HK-2 (cell line): ENCODE results near the gene PIN4.
"Not testable (repeated sequence)": the region's sequence is repeated elsewhere in the genome, so short reads cannot be mapped to it uniquely, and the experiment has no call there.

Experiments used
- DNase-seq: peaks from one replicate; pipeline ENCODE4 v3.0.0-alpha.2; 2018; ENCODE audit not compliant: unreplicated experiment

Gene PIN4

DNA sequence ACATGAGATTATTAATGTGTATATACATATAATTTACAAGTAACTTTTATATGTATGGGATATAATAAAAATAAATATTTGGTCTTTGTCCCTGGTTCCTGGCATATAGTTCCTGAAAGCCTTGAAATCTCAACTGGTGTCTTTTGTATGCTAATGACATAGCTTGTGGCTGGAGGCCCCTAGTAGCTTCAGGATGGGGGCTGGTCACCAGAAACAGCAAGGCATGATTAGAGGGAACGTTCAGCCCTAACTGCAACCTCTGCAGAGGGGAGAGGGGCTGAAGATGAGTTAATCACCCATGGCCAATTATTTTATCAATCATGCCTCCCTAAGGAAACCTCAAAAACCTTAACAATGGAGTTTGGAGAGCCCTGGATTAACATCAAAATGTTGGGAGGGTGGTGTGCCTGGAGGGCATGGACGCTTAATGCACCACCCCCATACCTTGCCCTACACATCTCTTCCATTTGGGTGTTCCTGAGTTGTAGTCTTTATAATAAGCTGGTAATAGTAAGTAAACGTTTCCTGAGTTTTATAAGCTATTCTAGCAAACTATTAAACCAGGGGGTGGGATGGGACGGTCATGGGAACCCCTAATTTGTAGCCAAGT is 21.3 kb downstream of the PIN4 start:
- DNase-seq, result no peak

DNA sequence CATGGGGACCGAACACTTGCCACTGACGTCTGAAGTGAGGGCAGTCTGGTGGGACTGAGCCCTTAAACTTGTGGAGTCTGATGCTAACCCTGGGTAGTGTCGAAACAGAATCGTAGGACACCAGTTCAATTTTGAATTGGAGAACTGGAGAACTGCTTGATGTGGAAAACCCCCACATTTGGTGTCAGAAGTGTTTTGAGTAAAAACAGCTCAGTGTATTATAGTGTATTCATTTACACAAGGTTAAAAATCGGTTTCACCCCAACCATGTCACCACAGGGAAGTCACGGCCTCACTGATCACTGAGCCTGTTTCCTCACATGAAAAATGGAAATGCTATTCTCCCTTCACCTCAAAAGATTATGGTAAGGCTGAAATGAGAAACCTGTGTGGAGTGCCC is 21.9 kb downstream of the PIN4 start:
- DNase-seq, result no peak

DNA sequence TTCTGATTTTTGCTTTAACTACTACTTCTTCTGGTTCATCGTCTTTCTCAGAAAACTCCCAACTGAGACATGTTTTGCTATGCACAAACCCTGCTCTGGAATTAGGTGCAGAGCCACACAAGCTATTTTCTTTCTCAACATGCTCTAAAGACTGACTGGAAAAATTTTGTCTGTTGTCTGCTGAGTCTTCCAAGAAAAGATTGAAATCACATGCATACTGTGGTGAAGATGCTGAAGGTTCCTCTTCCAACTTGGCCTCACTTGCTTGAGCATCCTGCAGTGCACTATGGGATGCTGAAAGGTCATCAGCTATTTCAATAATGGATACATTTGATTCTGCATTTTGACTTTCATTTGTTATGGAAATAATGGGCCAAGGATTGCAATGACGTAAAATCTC is 24.1 kb downstream of the PIN4 start:
- no peak for DNase-seq

DNA sequence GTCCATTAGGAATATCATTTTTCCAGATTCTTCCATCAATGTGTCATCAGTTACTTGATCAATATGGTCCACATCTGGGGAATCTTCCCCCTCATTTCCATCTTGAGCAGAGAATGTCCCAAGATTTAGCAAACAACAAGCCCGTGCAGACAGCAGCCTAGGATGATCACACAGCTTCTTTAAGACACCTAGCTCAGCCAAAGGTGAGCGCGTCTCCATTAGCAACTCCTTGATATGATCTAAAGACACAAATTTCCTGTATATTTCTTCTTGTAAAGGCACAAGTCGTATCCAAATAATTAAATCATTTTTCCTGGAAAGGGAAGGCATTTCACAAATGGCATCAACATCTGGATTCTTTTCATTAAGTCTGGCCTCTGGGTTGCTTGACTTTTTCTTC is 25.8 kb downstream of the PIN4 start:
- DNase-seq, result no peak

DNA sequence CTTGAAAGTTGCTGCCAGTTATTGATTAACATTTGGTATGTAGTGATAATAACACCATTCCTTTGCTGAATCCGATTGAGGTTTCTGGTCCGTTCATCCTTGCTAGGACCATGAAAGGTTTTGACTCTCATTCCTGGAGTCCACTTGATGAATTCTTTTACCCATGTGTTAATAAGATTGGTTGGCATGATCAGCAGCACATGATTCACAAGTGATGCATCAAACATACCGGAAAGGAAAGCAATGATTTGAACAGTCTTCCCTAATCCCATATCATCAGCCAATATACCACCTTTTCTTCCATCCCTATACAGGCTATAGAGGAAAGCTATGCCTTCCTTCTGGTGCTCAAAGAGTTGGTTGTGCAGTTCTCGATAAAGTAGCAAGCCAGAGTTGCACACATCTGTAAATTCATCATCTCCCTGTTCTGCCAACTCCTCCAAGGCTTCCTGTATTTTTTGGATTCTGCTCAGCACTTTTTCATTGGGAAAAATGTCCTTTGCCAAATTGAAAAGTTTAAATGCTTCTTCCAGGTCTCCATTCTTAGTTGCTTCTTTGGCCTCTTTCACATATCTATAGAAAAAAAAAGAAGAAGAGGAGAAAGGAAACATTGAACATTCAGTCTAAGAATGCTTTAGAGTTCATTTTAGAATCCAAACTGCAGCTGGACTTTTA is 26.7 kb downstream of the PIN4 start:
- DNase-seq, result no peak

DNA sequence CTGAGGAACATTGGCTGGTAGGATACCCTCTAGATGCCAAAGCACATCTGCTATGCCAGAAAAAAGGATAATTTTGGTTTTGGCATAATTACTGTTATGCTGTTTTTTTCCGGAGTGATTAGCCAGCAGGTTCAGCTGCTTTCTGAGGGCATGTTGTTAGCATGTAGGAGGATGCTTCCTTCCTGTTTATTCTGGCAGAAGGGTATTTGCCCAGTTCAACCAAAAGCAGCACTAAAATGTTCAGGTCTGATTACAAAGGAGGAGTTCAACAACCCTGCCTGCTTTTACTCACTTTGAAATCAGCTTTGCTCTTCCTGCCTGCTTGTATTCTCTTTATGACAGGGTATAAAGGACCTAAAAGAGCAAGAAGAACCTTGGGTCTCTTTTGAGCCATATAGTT is 35.4 kb downstream of the PIN4 start:
- DNase-seq, result no peak

DNA sequence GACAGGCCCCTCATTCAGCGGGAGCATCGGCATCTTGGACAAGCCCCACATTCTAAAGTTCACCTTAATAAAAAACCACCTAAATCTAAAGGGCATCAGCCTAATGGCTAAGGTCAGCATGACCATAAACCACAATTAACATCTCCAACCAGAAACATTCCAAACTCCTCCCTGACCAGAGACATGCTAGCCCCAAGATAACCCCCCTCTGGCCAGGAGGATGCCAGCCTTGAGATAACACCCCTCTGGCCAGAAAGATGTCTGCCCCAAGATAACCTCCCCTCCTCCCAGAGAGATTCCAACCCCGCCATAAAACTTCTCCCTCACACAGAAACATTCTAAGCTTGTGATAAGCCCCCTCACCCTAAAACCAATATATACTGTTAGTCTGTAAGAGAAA is 38.8 kb downstream of the PIN4 start:
- DNase-seq, result not testable (repeated sequence)

DNA sequence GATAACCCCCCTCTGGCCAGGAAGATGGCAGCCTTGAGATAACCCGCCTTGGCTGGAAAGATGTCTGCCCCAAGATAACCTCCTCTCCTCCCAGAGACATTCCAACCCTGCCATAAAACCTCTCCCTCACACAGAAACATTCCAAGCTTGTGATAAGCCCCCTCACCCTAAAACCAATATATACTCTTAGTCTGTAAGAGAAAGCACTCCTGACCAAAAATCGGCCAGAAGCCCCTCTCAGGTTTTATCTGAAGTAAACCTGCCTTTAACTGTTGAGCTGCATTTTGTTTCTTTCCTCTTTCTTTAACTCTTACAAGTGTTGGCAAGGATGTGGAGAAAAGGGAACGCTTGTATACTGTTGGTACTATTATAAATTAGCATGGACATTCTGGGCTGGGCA is 48.7 kb downstream of the PIN4 start:
- no peak for DNase-seq

DNA sequence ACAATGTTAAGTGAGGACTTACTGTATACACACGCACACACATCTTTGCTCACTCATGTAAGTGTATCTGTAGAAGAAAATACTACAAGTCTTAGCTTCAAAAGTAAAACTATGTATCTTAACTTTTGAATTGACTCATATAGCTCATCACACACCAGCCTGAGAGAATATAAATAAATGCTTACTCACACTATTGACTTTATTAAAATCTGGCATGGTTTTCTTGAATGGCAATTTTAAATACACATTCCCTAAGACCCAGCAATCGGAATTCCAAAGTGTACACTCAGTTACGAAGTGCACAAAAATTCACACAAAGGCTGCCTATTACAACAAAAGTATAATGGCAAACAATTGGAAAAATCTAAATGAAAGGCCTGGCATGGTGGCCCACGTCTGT is 55.3 kb downstream of the PIN4 start:
- DNase-seq, result no peak

DNA sequence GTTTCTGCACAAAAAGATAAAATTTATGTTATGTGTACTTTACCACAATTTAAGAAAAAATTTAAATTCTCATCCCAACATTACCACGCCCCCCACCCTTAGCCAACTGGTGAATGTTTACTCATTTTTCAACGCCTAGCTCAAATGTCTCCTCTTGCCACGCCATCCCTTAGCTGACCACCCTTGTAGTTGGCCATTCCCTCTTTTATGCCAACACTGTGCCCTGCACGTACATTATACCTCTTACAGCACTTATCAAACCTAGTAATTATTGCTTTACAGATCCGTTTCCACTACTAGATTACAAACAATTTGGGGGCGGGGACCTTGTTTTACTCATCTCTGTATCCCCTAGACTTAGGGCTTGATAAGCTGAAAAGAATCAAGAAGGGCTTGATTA is 56.6 kb downstream of the PIN4 start:
- no peak for DNase-seq

DNA sequence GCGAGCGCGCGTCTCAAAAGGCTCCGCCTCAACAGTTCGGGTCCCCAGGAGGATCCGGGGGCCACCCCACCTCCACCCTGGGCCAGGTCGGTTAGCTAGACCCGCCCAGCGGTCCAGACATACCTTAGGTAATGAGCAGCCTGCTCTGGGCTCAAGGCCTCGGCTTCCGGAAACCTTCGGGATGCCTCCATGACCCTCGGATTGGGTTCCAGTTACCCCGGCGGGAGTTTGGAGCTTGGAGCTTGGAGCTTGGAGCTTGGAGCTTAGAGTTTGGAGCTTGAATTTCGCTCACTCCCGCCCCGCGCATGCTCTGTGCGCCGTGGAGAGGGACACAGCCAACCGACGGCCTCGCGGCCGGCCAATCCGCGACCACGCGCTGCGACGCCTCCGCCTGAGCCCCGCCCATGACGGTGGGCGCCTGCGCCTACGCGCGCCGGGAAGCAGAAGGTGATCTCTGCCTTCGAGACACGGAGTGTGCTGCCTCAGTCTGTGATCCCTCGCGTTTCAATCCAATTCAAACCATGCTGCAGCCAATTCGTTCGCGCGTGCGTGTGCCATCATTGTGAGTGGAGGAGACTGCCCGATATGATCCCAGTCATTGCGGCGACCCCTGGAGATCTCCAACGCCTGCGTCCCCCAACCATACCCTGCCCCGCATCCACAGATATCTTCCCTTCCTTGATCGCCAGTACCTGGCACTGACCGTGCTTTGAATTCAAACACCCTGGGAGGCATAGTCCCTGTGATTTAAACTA is 57.3 kb downstream of the PIN4 start, which contains the start of gene ERCC6L:
ERCC6L (minus strand) TSS at position 307 of the 755 bp plus-strand sequence; CDS start at position 191, 116 bp downstream.
- peak; percentile 93 for DNase-seq

DNA sequence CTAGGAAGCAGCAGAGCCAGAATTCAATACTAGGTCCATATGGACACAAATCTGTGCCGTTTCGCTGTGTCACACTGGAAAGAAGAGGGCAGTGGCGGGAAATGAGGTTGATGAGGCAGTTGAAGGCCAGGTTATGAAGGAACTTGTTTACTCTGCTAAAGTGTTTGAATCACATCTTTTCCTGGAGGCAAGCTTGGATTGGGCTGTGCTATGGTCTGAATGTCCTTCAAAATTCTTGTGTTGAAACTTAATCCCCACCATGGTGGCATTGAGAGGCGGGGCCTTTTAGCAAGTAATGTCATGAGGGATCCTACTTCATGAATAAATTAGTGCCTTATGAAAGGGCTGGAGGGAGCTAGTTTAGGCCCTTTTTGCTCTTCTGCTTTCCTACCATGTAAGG is 59.4 kb downstream of the PIN4 start:
- DNase-seq, result no peak

DNA sequence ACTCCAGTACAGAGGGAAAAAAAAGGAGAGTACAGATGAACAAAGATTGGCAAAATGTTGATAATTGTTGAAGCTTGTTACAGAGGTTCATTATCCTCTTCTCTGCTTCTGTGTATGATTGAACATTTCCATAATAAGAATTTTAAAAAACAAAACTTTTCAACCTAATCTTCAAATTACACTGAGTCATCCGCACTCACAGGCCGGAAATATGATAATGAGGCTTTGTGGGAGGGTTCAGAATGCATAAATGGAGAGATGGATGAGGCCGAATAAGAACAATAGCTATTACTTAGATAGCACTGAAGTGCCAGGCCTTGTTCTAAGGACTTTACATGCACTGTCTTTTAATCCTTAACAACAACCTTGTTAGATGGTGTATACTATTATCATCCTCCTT is 61.9 kb downstream of the PIN4 start:
- no peak for DNase-seq

DNA sequence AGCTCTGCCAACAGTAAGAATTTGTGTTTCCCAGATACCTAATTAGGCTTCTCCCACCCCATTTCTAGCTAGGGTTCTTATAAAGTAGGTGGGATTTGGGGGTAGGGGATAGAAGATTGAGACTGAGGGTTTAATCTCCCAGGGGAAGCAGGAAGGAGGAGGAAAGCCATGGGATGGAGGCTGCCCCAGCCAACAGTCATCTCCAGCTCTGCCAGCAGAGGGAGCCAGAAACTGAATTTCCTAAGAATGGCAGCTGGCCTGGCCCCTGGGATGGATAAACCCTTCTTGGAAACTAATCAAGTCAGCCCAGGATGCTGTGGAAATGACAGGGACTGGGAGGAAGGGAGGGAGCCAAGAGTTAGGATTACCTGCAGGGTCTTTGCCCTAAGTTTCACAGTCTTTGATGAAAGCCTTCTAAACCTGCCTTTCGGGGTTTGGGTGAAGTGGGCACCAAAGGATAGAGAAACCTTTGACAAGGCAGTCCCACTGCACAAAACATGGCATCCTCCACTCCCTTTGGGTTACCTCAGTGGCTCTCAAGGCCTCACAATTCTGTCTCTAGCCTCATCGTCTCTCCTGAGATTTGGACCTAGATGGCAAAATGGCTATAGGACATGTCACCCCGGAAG is 64.0 kb downstream of the PIN4 start:
- DNase-seq, result peak; percentile 66

DNA sequence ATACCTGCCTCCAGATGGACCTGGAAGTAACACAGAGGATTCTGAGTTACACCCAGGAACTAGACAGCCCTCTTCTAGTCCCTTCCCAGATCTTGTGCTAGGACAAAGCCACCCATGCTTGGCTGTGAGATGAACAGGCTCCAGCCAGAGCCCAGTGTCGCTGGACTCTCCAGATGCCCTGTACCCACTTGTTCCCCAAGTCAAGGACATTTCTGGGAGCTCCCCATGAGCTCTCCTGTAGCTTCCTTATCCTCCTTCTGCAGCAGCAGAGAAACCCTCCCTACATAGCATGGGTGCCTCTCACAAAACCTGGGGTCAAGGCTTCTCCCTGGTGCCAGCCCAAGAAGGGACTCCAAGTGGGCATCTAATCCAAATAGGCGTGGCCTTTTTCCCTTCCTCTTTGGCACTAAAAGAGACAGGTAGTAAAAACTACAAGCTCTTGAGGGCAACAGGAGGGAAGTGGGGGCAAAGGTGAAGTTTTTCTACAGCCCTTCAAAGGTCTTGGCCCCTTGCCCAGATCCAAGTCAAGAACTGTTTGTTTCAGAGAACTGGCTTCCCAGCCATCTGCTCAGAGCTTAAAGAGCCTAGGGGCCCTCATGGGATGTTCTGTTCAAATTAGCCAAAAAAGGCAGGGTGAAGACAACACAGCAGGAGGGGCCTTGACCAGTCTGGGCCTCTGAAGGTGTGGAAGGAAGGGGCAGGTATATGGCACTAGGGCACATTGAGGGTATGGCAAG is 65.8 kb downstream of the PIN4 start:
- DNase-seq, result no peak
